Body of pancreas (tissue), 2 donors: ENCODE data around the gene LIX1L. TPM values are rescaled to one million over a fixed set of nuclear protein-coding genes. Genes with fewer than 3 reads are reported as not detected.

ENCODE experiments used
- total RNA-seq, 2 donors: library from RNA; depleted of rRNA; stranded (reverse); fragments of >200 nt; gene quantifications; one replicate each; pipeline ENCODE4 v1.1.0, GENCODE V29; 2016

LIX1L gene
- total RNA-seq, 2 donors from 2014 or later, result 8.3 to 16.5 TPM

Other genes starting within 250 kb of the LIX1L start
- gene CD160, start 238.5 kb downstream of the LIX1L start, total RNA-seq, result not detected
- gene RNF115, start 133.9 kb downstream of the LIX1L start, total RNA-seq, result 10 to 100 TPM; 12.7 to 13.2 TPM
- gene POLR3C, start 133.8 kb downstream of the LIX1L start, total RNA-seq, result 10 to 100 TPM; 15.6 to 31.6 TPM
- 1 to 10 TPM in 1 of 2 donors, not detected in 1; 1.6 TPM for gene NUDT17, start 112.4 kb downstream of the LIX1L start, total RNA-seq
- gene PIAS3, start 98.9 kb downstream of the LIX1L start, total RNA-seq, result 10 to 100 TPM; 14.2 to 17.6 TPM
- gene ANKRD35, start 72.2 kb downstream of the LIX1L start, total RNA-seq, result 1 to 10 TPM in 1 of 2 donors, under 1 TPM in 1; 0.26 to 1.3 TPM
- 1 to 10 TPM; 4.0 to 5.7 TPM for gene ITGA10, start 48.0 kb downstream of the LIX1L start, total RNA-seq
- gene PEX11B, start 39.3 kb downstream of the LIX1L start, total RNA-seq, result 10 to 100 TPM; 10.5 to 11.4 TPM
- gene RBM8A, start 30.5 kb downstream of the LIX1L start, total RNA-seq, result 10 to 100 TPM; 47.2 to 70.2 TPM
- gene ANKRD34A, start 6.6 kb upstream of the LIX1L start, total RNA-seq, result under 1 TPM in 1 of 2 donors, not detected in 1; 0.66 TPM
- 1 to 10 TPM; 7.8 to 8.6 TPM for gene POLR3GL, start 6.7 kb upstream of the LIX1L start, total RNA-seq
- gene TXNIP, start 38.6 kb upstream of the LIX1L start, total RNA-seq, result 100 to 1,000 TPM; 414 to 820 TPM
- not detected for gene HJV, start 63.7 kb upstream of the LIX1L start, total RNA-seq
- gene NBPF10, start 186.8 kb upstream of the LIX1L start, total RNA-seq, result 1 to 10 TPM in 1 of 2 donors, under 1 TPM in 1; 0.33 to 2.6 TPM